Gastroesophageal sphincter (tissue), 4 donors: ENCODE data around the gene UBAC2. TPM values are rescaled to one million over a fixed set of nuclear protein-coding genes. Genes with fewer than 3 reads are reported as not detected.

Experiments used
- ATAC-seq: fragments of 150-250 bp; one replicate; pipeline ENCODE4 v1.9.1; 2016; ENCODE audit warnings: mild to moderate bottlenecking, moderate library complexity
- H3K27ac ChIP-seq, 4 donors: fragments of 200-600 bp; sonication (generic) in 3 of 4; 1 replicate in 3 of 4; 2 replicates in 1 of 4; pipeline ENCODE4 v1.5.1; 2016 to 2019
- H3K27me3 ChIP-seq: fragments of 200-600 bp; sonication (generic); one replicate; pipeline ENCODE4 v1.5.1; 2019
- H3K36me3 ChIP-seq, 2 donors: fragments of 200-600 bp; sonication (generic); one replicate each; pipeline ENCODE4 v1.5.1; 2019; ENCODE audit warnings: control low read depth in 1 of 2
- H3K4me1 ChIP-seq, 3 donors: fragments of 200-600 bp; sonication (generic); 1 replicate in 2 of 3; 2 replicates in 1 of 3; pipeline ENCODE4 v1.5.1; 2016 to 2019; ENCODE audit warnings: control low read depth in 2 of 3
- H3K4me3 ChIP-seq, 2 donors: fragments of 200-600 bp; sonication (generic); one replicate each; pipeline ENCODE4 v1.5.1; 2019; ENCODE audit warnings: mild to moderate bottlenecking in 1 of 2, moderate library complexity in 1 of 2
- H3K9me3 ChIP-seq, 3 donors: fragments of 200-600 bp; sonication (generic); one replicate each; pipeline ENCODE4 v1.5.1; 2017 to 2019; ENCODE audit warnings: control low read depth in 2 of 3
- EP300 ChIP-seq: sonication (generic); formaldehyde crosslinking; IDR thresholded peaks from one replicate; pipeline ENCODE4 v1.6.1; 2017; ENCODE audit warnings: antibody characterized with exemption, mild to moderate bottlenecking
- POLR2A ChIP-seq, 2 donors: fragments of 450-650 bp; IDR thresholded peaks; one replicate each; pipeline ENCODE4 v1.6.1; 2017; ENCODE audit warnings: antibody characterized with exemption in 2 of 2, mild to moderate bottlenecking in 2 of 2, moderate library complexity in 1 of 2
- POLR2AphosphoS5 ChIP-seq: sonication (generic); formaldehyde crosslinking; IDR thresholded peaks from one replicate; pipeline ENCODE4 v1.6.1; 2017; ENCODE audit warnings: antibody characterized with exemption
- WGBS, 2 donors: methylation state at CpG; one replicate each; pipeline ENCODE4 v1.1.5; 2018; ENCODE audit warnings: low coverage in 1 of 2; 5-methylcytosine and 5-hydroxymethylcytosine counted together
- total RNA-seq, 4 donors: library from RNA; depleted of rRNA; stranded (reverse); fragments of >200 nt; gene quantifications; one replicate each; pipeline ENCODE4 v1.1.0, GENCODE V29; 2016
- TF ChIP-seq, protein P1 (sequence below), 4 experiments: fragments of 200-600 bp in 2 of 4; fragments of 450-650 bp in 2 of 4; sonication (generic) in 1 of 4; IDR thresholded peaks; one replicate each; pipeline ENCODE4 v1.5.1; 2017 to 2019; ENCODE audit warnings: antibody characterized with exemption in 4 of 4, mild to moderate bottlenecking in 2 of 4, moderate library complexity in 2 of 4

Gene UBAC2
- total RNA-seq, 4 donors from 2014 or later, result 45.0 to 59.6 (median 52.2) TPM

DNA sequence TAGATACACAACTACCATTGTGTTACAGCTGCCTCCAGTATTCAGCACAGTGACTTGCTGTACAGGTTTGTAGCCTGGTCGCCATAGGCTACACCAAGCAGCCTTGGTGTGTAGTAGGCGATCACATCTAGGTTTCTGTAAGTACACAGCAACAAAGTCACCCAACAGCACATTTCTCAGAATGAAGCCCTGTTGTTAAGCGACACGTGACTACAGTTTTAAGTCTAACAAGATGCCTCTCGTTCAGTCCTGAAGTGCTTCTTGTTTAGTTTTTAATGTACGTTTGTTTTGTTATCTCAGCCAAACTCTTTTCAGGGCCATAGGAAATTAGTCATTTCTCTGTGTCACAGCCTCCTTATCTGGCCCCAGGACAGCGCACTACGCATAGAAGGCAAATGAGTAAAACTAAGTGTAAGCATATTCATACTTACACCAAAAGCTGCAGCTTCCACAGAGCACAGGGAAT lies 156.5 kb downstream of the UBAC2 start:
- TF ChIP-seq POLR2A (IDR thresholded peaks at IDR 0.05) (no peak), POLR2AphosphoS5 (no peak), EP300 (no peak)
- TF ChIP-seq, protein P1, sequence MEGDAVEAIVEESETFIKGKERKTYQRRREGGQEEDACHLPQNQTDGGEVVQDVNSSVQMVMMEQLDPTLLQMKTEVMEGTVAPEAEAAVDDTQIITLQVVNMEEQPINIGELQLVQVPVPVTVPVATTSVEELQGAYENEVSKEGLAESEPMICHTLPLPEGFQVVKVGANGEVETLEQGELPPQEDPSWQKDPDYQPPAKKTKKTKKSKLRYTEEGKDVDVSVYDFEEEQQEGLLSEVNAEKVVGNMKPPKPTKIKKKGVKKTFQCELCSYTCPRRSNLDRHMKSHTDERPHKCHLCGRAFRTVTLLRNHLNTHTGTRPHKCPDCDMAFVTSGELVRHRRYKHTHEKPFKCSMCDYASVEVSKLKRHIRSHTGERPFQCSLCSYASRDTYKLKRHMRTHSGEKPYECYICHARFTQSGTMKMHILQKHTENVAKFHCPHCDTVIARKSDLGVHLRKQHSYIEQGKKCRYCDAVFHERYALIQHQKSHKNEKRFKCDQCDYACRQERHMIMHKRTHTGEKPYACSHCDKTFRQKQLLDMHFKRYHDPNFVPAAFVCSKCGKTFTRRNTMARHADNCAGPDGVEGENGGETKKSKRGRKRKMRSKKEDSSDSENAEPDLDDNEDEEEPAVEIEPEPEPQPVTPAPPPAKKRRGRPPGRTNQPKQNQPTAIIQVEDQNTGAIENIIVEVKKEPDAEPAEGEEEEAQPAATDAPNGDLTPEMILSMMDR (IDR thresholded peaks at IDR 0.05), result no peak
- WGBS, 2 donors, result 30 to 62% methylated on average over 6 to 7 of the region's 8 CpGs

DNA sequence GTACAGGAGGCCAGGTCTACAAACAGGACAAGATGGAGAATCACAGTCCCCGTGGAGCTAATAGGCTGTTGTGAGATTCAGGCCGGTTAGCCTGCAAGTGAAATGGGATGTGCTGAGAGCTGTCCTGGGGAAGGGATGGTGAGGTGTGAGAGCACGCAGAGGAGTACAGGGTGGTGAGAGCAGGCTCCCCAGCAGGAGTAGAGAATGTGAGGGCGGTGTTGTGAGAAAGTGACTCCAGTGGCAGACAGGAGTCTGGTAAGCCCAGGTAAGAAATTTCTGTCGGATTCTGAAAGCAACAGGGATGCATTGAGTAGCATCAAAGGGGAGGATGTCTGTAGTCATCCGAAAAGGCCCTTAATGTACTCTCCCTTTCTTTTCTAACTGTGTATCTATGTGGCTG lies 157.3 kb downstream of the UBAC2 start:
- ATAC-seq, result no peak
- peaks cover 0 to 28% (median 12%) of the 10 kb centered on the region in 3 donors for H3K4me1 ChIP-seq

More for the DNA sequence above, 156.5 kb downstream of the UBAC2 start:
- Histone ChIP-seq H3K27me3 (no peaks in the 10 kb centered on the region), H3K27ac (peak overlapping the region in 3 of 4 donors; percentile 60 to 71 (median 63)), H3K4me1 (peaks cover 0 to 28% (median 12%) of the 10 kb centered on the region in 3 donors), H3K36me3 (peaks cover 0 to 53% of the 10 kb centered on the region in 2 donors), H3K9me3 (no peaks in the 10 kb centered on the region), H3K4me3 (no peak overlapping the region)
- no peak for ATAC-seq

DNA sequence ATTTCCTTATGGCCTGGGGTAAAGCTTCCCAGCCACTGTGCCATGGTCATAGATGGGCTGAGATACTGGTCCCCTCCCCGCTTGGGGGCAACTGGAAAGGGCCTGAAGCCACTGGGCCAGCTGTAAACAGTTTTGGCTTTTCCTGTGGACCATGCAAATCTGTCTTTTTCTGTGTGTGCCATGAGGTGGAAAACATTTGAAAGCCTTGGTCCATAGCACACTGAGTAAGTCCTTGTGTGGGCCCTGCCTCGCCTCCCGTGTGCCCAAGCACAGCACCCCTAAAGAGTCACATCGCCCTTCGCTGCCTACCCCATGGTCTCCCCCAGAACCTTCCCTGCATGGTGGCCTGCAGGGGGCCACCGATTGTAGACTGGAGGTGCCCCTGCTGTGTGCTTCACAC lies 158.9 kb downstream of the UBAC2 start:
- TF ChIP-seq POLR2AphosphoS5, result no peak
- TF ChIP-seq, protein P1 (IDR thresholded peaks at IDR 0.05), result no peak
- no peak for TF ChIP-seq POLR2A (IDR thresholded peaks at IDR 0.05)
- no peak for TF ChIP-seq EP300
- ATAC-seq, result no peak
- H3K36me3 ChIP-seq, result peaks cover 0 to 45% of the 10 kb centered on the region in 2 donors
- peaks cover 0 to 28% (median 12%) of the 10 kb centered on the region in 3 donors for H3K4me1 ChIP-seq
- no peak overlapping the region for H3K4me3 ChIP-seq
- no peak overlapping the region for H3K27ac ChIP-seq
- no peaks in the 10 kb centered on the region for H3K9me3 ChIP-seq
- no peaks in the 10 kb centered on the region for H3K27me3 ChIP-seq
- WGBS, 2 donors, result 0 to 80% methylated on average over 1 of the region's 6 CpGs

More for the DNA sequence above, 157.3 kb downstream of the UBAC2 start:
- no peak overlapping the region for H3K27ac ChIP-seq
- no peaks in the 10 kb centered on the region for H3K27me3 ChIP-seq
- H3K4me3 ChIP-seq, result no peak overlapping the region
- H3K36me3 ChIP-seq, result peaks cover 0 to 45% of the 10 kb centered on the region in 2 donors
- TF ChIP-seq POLR2AphosphoS5 (no peak), POLR2A (IDR thresholded peaks at IDR 0.05) (no peak), EP300 (no peak)
- TF ChIP-seq, protein P1 (IDR thresholded peaks at IDR 0.05), result no peak
- 96 to 100% methylated on average over 3 to 4 of the region's 6 CpGs for whole genome bisulfite sequencing, 2 donors
- H3K9me3 ChIP-seq, result no peaks in the 10 kb centered on the region

DNA sequence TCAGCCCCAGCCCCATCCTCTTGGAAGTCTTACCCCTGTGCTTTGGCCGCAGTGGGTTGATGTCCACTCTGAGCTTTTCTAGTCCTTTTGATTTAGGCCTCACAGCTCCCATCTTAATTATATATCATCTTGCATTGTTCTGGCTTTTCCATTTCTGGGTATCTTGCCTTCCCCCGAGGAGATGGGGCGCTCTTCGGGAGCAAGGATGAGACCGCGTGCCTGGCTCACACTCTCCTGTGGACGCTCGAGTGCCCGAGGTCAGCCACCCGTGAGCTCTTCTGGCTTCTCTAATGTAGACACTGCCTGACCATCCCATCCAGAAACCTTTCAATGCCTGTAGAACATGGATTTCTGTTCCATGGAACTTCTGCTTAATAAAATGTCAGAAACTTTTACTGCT lies 160.0 kb downstream of the UBAC2 start:
- TF ChIP-seq POLR2A (IDR thresholded peaks at IDR 0.05), result no peak
- TF ChIP-seq, protein P1 (IDR thresholded peaks at IDR 0.05), result no peak
- TF ChIP-seq POLR2AphosphoS5, result no peak
- TF ChIP-seq EP300, result no peak
- Histone ChIP-seq H3K9me3 (no peaks in the 10 kb centered on the region), H3K27me3 (no peaks in the 10 kb centered on the region), H3K4me1 (peaks cover 0 to 17% (median 10%) of the 10 kb centered on the region in 3 donors), H3K36me3 (peaks cover 0 to 39% of the 10 kb centered on the region in 2 donors), H3K4me3 (no peak overlapping the region), H3K27ac (no peak overlapping the region)
- ATAC-seq, result no peak
- WGBS, 2 donors, result 85 to 99% methylated on average over 4 to 8 of the region's 10 CpGs

DNA sequence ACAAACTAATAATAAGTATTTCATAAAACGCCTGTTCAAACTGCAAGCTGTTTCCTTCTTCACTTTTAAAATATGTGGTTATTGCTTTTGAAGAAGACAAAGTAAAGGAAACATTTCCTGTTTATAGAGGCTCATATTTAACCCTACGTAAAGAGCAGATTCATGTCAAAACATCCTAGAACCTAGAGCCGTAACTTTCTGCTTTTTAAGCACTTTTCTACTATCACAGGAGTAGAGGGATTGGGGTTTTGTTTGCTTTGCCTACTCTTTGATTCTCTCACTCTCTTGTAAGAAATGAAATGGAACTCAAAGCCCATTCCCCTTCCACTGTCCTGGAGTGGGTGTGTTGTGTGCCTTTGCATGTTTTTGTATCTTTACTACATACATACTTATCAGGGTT lies 160.5 kb downstream of the UBAC2 start:
- ATAC-seq, result no peak
- no peak overlapping the region for H3K27ac ChIP-seq
- TF ChIP-seq POLR2A (IDR thresholded peaks at IDR 0.05), result no peak
- TF ChIP-seq EP300, result no peak
- TF ChIP-seq POLR2AphosphoS5, result no peak
- TF ChIP-seq, protein P1 (IDR thresholded peaks at IDR 0.05), result no peak
- H3K27me3 ChIP-seq, result no peaks in the 10 kb centered on the region
- peaks cover 0 to 36% of the 10 kb centered on the region in 2 donors for H3K36me3 ChIP-seq
- no peak overlapping the region for H3K4me3 ChIP-seq
- no peaks in the 10 kb centered on the region for H3K9me3 ChIP-seq
- 87 to 92% methylated on average over 3 of the region's 3 CpGs for WGBS, 2 donors
- H3K4me1 ChIP-seq, result peaks cover 0 to 12% (median 6%) of the 10 kb centered on the region in 3 donors
